GM12878 (cell line): ENCODE measurements around the gene POLR3K. TPM values are rescaled to one million over a fixed set of nuclear protein-coding genes. Genes with fewer than 3 reads are reported as not detected.

ENCODE experiments used
- KAT2A ChIP-seq: conservative IDR thresholded peaks from 2 replicates; pipeline ENCODE4 v1.6.1; 2011; ENCODE audit warnings: low read depth, low read length; ENCODE audit not compliant: control insufficient read depth
- NFXL1 ChIP-seq: fragments of 450-650 bp; IDR thresholded peaks from 2 replicates; pipeline ENCODE4 v1.6.1; 2017; ENCODE audit warnings: antibody characterized with exemption, mild to moderate bottlenecking, borderline replicate concordance
- SUPT20H ChIP-seq: IDR thresholded peaks from 2 replicates; pipeline ENCODE4 v1.6.1; 2011; ENCODE audit warnings: low read depth, mild to moderate bottlenecking, low read length, moderate library complexity, borderline replicate concordance; ENCODE audit not compliant: control insufficient read depth
- polyA plus RNA-seq, 11 experiments: library from polyadenylated mRNA; depleted of rRNA in 4 of 11; unstranded in 6 of 11; stranded (reverse) in 5 of 11; fragments of >200 nt; fragmentation: Nextera tagmentation in 4 of 11; fragmentation: Illumina TruSeq in 1 of 11; extraction: Ambion mirVana in 4 of 11; extraction: Trizol in 1 of 11; gene quantifications; 1 replicate in 1 of 11; 2 replicates in 10 of 11; pipeline versions ENCODE4 v1.2.1 to v1.2.3, GENCODE V29; 2011 to 2016; ENCODE audit warnings: inconsistent platforms in 2 of 11, missing spikeins in 2 of 11, low read depth in 1 of 11
- total RNA-seq, 4 experiments: library from RNA; depleted of rRNA in 3 of 4; stranded (reverse); fragments of >200 nt in 3 of 4; fragmentation: Illumina TruSeq in 1 of 4; extraction: Trizol in 1 of 4; gene quantifications; 2 replicates each; pipeline versions ENCODE4 v1.2.1 to v1.2.3, GENCODE V29; 2013 to 2021
- TF ChIP-seq, protein P1 (sequence below): fragments of 450-650 bp; IDR thresholded peaks from 2 replicates; pipeline ENCODE4 v1.6.1; 2017; ENCODE audit warnings: borderline replicate concordance
- TF ChIP-seq, protein P2 (sequence below): fragments of 450-650 bp; formaldehyde crosslinking; IDR thresholded peaks from 2 replicates; pipeline ENCODE4 v1.4.0; 2020; ENCODE audit warnings: mild to moderate bottlenecking, moderate library complexity

The POLR3K gene
- total and polyA plus RNA-seq, 10 of the 15 experiments (the other 5 are each of a cell fraction or from before 2014, with no cell fraction given) = 25.3 to 222 (median 64.0) TPM

DNA sequence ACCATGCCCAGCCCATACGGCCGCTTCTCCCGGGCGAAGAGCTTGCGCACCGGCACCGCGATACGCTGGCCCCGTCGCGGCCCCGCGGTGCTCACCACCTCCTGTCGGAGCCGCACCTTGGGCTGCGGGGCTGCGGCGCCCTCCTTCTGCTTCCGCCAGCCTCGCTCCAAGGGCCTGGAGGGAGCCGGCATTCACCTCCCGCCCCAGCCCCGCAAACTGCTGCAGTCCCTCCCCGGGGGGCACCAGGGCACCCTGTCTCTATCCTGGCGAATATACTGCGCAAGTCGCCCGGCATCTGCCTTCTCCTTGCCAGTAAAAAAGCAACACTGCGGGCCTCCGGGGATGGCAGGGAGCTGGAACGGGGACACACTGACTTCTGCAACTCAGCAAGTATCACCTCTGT, 8.5 kb upstream of the POLR3K start (continued):
- no peak for TF ChIP-seq SUPT20H
- TF ChIP-seq NFXL1 = no peak
- TF ChIP-seq, protein P1, sequence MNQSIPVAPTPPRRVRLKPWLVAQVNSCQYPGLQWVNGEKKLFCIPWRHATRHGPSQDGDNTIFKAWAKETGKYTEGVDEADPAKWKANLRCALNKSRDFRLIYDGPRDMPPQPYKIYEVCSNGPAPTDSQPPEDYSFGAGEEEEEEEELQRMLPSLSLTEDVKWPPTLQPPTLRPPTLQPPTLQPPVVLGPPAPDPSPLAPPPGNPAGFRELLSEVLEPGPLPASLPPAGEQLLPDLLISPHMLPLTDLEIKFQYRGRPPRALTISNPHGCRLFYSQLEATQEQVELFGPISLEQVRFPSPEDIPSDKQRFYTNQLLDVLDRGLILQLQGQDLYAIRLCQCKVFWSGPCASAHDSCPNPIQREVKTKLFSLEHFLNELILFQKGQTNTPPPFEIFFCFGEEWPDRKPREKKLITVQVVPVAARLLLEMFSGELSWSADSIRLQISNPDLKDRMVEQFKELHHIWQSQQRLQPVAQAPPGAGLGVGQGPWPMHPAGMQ = no peak
- TF ChIP-seq, protein P2, sequence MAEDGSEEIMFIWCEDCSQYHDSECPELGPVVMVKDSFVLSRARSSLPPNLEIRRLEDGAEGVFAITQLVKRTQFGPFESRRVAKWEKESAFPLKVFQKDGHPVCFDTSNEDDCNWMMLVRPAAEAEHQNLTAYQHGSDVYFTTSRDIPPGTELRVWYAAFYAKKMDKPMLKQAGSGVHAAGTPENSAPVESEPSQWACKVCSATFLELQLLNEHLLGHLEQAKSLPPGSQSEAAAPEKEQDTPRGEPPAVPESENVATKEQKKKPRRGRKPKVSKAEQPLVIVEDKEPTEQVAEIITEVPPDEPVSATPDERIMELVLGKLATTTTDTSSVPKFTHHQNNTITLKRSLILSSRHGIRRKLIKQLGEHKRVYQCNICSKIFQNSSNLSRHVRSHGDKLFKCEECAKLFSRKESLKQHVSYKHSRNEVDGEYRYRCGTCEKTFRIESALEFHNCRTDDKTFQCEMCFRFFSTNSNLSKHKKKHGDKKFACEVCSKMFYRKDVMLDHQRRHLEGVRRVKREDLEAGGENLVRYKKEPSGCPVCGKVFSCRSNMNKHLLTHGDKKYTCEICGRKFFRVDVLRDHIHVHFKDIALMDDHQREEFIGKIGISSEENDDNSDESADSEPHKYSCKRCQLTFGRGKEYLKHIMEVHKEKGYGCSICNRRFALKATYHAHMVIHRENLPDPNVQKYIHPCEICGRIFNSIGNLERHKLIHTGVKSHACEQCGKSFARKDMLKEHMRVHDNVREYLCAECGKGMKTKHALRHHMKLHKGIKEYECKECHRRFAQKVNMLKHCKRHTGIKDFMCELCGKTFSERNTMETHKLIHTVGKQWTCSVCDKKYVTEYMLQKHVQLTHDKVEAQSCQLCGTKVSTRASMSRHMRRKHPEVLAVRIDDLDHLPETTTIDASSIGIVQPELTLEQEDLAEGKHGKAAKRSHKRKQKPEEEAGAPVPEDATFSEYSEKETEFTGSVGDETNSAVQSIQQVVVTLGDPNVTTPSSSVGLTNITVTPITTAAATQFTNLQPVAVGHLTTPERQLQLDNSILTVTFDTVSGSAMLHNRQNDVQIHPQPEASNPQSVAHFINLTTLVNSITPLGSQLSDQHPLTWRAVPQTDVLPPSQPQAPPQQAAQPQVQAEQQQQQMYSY (CRISPR knock-in tag) = no peak
- no peak for TF ChIP-seq KAT2A
- TF ChIP-seq, all 136 proteins: peak for 0
